Omental fat pad (tissue), 4 donors: ENCODE measurements around the gene USP7. TPM values are rescaled to one million over a fixed set of nuclear protein-coding genes. Genes with fewer than 3 reads are reported as not detected.

Experiments used
- ATAC-seq: fragments of 150-250 bp; one replicate; pipeline ENCODE4 v1.9.1; 2016; ENCODE audit warnings: mild to moderate bottlenecking, moderate library complexity; ENCODE audit not compliant: low FRiP score
- DNase-seq: peaks from one replicate; pipeline ENCODE4 v3.0.0-alpha.2; 2019; ENCODE audit warnings: low spot score
- total RNA-seq, 4 donors: library from RNA; depleted of rRNA; stranded (reverse); fragments of >200 nt; gene quantifications; one replicate each; pipeline ENCODE4 v1.1.0, GENCODE V29; 2016
- TF ChIP-seq, protein P1 (sequence below), 3 donors: fragments of 450-650 bp; IDR thresholded peaks; one replicate each; pipeline ENCODE4 v1.5.1; 2016 to 2017; ENCODE audit warnings: antibody characterized with exemption in 3 of 3, mild to moderate bottlenecking in 3 of 3, moderate library complexity in 2 of 3

USP7 gene
- total RNA-seq, 4 donors from 2014 or later: 71.2 to 138 (median 97.0) TPM

DNA sequence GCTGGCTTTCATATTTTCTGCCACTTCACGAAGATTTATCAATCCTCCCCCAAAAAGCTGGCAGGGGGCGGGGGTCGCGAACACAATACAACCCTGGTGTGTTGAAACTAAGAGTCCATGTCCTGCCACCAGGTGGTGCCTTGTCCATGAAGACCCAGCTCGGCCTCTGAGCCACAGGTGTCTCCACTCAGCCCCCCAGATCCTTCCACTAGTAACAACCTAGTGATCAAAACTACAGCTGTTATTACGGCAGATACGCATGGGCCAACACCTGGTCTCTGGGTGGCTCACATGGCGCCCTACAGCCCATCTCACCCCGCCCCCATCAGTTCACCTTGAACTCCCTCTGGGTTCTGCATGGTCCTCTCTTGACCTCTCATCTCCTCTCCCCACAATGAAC is 27.7 kb downstream of the USP7 start:
- ATAC-seq (no peak), DNase-seq (no peak)
- TF ChIP-seq, protein P1, sequence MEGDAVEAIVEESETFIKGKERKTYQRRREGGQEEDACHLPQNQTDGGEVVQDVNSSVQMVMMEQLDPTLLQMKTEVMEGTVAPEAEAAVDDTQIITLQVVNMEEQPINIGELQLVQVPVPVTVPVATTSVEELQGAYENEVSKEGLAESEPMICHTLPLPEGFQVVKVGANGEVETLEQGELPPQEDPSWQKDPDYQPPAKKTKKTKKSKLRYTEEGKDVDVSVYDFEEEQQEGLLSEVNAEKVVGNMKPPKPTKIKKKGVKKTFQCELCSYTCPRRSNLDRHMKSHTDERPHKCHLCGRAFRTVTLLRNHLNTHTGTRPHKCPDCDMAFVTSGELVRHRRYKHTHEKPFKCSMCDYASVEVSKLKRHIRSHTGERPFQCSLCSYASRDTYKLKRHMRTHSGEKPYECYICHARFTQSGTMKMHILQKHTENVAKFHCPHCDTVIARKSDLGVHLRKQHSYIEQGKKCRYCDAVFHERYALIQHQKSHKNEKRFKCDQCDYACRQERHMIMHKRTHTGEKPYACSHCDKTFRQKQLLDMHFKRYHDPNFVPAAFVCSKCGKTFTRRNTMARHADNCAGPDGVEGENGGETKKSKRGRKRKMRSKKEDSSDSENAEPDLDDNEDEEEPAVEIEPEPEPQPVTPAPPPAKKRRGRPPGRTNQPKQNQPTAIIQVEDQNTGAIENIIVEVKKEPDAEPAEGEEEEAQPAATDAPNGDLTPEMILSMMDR (IDR thresholded peaks at IDR 0.05): no peak

DNA sequence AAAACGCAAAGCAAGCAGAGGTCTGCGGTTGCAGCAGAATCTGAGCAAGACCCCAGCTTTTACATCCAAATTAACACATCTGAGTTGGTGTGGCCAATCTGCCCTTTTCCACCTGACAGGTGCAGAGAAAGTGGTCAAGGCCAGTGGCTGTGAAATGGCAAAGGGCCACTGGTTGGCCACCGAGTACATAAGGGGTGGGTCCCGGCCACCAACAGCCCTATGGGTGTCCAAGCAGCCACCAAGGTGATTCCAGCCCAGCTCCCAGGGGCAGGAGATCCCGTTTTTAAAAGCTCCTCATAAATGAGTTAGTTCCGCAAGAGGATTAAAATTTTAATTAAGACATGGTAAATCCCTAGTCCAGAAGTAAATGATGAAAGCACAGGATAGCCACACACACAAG is 29.1 kb downstream of the USP7 start:
- no peak for ATAC-seq
- TF ChIP-seq, protein P1 (IDR thresholded peaks at IDR 0.05): no peak

DNA sequence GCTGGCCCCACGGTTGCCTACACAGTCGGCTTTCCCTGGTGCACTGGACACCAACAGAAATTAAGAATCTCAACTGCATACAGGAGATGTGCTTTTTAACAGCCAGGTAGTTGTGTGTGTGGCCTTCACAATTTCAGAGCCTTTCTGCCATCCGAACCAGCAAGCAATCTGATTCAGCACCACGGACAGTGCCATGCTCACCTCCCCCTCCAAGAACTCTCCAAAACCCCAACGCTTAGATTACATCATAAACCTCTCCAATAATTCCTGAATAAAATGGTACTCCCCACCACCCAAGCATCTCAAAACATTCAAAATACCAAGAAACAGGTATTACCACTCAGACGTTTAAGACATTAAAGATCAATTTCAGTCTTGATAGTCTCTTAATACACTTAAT is 31.8 kb downstream of the USP7 start:
- ATAC-seq (no peak), DNase-seq (no peak)
- TF ChIP-seq, protein P1 (IDR thresholded peaks at IDR 0.05): no peak

More for the DNA sequence above, 29.1 kb downstream of the USP7 start:
- DNase-seq: no peak

DNA sequence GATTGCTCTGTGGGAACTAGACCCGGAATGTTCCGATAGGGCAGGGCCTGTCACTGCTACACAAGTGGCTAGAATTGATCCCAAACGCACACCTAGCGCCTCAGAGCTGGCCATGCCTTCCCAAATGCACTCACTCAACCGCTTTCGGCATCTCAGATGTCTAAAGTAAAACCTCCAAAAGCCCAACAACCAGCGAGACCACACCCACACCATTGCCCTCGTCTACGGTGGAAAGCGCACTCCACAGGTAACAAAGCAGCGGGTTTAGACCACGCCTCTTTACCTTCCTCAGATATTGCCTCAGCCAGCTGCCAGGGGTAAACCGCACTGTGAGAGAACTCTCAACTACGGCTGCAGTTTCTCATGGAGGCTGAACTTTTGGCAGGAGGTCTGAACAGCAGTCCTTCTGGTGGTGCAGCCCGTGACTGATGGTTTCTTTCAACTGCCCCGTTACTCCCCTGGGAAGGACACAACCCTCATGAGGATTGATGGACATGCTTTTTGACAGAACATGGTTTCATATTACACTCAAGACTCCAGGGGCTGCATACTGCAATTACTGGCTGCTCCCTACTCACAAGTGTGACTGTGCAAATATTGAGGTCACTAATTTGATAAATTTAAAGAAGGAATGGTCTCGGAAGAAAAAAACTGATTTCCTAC is 34.5 kb downstream of the USP7 start:
- TF ChIP-seq, protein P1 (IDR thresholded peaks at IDR 0.05): no peak
- ATAC-seq (no peak), DNase-seq (no peak)

DNA sequence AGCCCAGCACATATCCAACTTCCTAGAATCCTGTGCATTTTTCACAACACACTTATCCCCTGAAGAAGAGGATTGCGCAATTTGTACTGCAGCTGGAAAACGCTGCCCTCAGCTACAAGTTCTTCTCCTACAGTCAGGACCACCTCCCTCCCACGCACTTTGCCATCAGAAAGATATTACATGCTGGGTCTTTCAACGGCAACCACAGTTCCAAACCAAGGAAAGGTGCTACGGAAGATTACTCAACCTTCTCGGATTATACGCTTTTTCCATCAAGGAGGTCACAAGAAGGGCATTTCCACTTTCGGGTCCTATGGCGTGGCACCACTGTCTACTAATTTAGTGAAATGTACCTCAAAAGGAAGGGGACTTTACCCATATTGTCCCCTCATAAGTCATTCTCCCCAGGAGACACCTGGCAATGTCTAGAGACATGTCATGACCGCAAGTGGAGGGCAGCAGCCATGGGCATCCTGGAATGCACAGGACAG is 35.2 kb downstream of the USP7 start:
- ATAC-seq (no peak), DNase-seq (no peak)
- TF ChIP-seq, protein P1 (IDR thresholded peaks at IDR 0.05): no peak

DNA sequence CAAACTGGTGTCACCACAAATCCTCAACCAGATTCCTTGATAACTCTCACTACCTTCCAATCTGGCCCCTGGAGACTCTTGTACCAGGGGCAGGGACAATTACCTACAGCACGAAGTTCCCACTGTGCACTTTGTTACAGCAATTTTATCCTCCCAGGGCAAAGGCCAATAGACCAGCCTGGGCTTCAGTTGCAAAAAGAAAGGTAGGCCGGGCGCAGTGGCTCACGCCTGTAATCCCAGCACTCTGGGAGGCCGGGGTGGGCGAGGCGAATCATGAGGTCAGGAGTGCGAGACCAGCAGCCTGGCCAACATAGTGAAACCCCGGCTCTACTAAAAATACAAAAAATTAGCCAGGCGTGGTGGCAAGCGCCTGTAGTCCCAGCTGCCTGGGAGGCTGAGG is 36.9 kb downstream of the USP7 start:
- ATAC-seq (no peak), DNase-seq (no peak)
- TF ChIP-seq, protein P1 (IDR thresholded peaks at IDR 0.05): no peak

DNA sequence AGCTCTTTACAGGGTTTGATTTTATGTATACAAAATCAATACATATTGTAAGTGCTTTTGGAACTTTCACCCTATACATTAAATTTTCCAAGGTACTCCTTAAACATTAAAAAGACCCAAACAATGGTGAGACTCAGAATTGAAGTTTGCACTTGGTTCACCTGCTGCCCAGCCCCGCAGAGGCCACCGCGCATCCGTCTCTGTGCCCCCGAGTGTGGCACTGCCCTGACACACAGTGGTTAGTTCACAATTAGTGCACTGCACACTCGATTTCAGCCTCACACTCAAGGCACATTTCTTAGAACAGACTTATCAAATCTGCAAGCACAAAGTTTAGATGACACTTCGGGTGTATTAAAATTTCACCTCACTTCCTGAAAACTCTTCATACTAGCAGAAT is 38.3 kb downstream of the USP7 start:
- TF ChIP-seq, protein P1 (IDR thresholded peaks at IDR 0.05): no peak
- no peak for DNase-seq
- no peak for ATAC-seq
